Lower leg skin (tissue), 3 donors: ENCODE data around the gene GABBR2.

Source experiments
- POLR2A ChIP-seq, 2 donors: fragments of 450-650 bp; IDR thresholded peaks; one replicate each; pipeline ENCODE4 v1.6.1; 2016 to 2017; ENCODE audit warnings: antibody characterized with exemption in 2 of 2, mild to moderate bottlenecking in 1 of 2, moderate library complexity in 1 of 2
- TF ChIP-seq, protein P1 (sequence below), 3 donors: fragments of 450-650 bp; IDR thresholded peaks; one replicate each; pipeline ENCODE4 v1.5.1; 2016; ENCODE audit warnings: antibody characterized with exemption in 3 of 3, mild to moderate bottlenecking in 3 of 3, moderate library complexity in 2 of 3

- TF ChIP-seq, protein P1, sequence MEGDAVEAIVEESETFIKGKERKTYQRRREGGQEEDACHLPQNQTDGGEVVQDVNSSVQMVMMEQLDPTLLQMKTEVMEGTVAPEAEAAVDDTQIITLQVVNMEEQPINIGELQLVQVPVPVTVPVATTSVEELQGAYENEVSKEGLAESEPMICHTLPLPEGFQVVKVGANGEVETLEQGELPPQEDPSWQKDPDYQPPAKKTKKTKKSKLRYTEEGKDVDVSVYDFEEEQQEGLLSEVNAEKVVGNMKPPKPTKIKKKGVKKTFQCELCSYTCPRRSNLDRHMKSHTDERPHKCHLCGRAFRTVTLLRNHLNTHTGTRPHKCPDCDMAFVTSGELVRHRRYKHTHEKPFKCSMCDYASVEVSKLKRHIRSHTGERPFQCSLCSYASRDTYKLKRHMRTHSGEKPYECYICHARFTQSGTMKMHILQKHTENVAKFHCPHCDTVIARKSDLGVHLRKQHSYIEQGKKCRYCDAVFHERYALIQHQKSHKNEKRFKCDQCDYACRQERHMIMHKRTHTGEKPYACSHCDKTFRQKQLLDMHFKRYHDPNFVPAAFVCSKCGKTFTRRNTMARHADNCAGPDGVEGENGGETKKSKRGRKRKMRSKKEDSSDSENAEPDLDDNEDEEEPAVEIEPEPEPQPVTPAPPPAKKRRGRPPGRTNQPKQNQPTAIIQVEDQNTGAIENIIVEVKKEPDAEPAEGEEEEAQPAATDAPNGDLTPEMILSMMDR (IDR thresholded peaks at IDR 0.05), result no peak
- TF ChIP-seq POLR2A (IDR thresholded peaks at IDR 0.05), result no peak
Observed at GRCh38 chr9:98728500-98728899, 19.8 kb upstream of the GABBR2 start.
